Measurements from ENCODE around the gene SLC22A16. TPM values are rescaled to one million over a fixed set of nuclear protein-coding genes. Genes with fewer than 3 reads are reported as not detected.
"Not testable (repeated sequence)": the region's sequence is repeated elsewhere in the genome, so short reads cannot be mapped to it uniquely, and the experiment has no call there.

The SLC22A16 gene
- total RNA-seq, 1 donor from 2014 or later, result 0.87 TPM

DNA sequence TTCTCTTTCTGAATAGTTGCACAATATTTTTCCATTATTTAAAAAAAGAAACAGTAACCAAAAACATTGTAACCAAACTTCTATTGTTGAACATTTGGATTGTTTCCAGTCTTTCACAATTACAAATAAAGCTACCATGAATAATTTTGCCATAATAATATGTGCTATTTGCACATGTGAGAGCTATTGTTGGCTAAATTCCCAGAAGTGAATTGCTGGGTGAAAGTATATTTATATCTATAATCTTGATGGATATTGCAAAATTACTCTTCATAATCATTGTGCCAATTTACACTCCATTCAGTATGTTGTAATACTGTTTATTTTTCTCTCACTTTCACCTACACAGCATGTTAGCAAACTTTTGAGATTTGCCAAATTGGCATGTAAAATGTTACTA lies 36.6 kb upstream of the SLC22A16 start:
- no peaks in the 10 kb centered on the region for H3K9me3 ChIP-seq
- ATAC-seq (no peak), DNase-seq (no peak)
- TF ChIP-seq CTCF (IDR thresholded peaks at IDR 0.05), result no peak
- intact Hi-C loops (cut with DNase I), result no loop called here
- no peaks in the 10 kb centered on the region for H3K27me3 ChIP-seq
- H3K27ac ChIP-seq, result no peak overlapping the region
- H3K4me1 ChIP-seq, result no peaks in the 10 kb centered on the region
- no peak overlapping the region for H3K4me3 ChIP-seq
- no peaks in the 10 kb centered on the region for H3K36me3 ChIP-seq

GRCh38 chr6:110512549-110512948 lies 36.1 kb upstream of the SLC22A16 start:
- DNase-seq; intact Hi-C loops (cut with DNase I); ATAC-seq: not testable (repeated sequence)

DNA sequence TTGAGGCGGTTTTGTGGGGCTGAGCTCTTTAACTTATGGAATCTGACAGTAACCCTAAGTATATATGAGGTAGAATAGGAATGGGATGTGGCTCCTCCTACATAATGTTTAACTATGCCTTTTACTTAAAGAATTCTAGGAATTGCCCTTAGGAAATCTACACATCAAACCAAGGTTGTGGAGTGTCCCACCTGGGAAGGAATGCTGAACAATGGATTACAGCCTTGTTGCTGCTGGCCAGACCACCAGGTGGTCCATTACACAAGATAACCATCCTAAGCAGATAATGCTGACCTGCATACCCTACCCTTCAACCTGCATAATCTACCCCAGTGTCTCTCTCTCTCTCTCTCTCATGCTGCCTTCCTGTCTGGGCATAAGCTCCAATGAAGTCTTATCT lies 35.0 kb upstream of the SLC22A16 start:
- DNase-seq, result no peak
- Histone ChIP-seq H3K4me3 (no peak overlapping the region), H3K4me1 (no peaks in the 10 kb centered on the region), H3K36me3 (no peaks in the 10 kb centered on the region), H3K27ac (no peak overlapping the region), H3K9me3 (no peaks in the 10 kb centered on the region), H3K27me3 (no peaks in the 10 kb centered on the region)
- TF ChIP-seq CTCF (IDR thresholded peaks at IDR 0.05), result no peak
- intact Hi-C loops (cut with DNase I), result no loop called here
- no peak for ATAC-seq

More at GRCh38 chr6:110512549-110512948, 36.1 kb upstream of the SLC22A16 start:
- H3K4me1 ChIP-seq, H3K36me3 ChIP-seq, H3K4me3 ChIP-seq, H3K9me3 ChIP-seq, H3K27ac ChIP-seq, H3K27me3 ChIP-seq: not testable (repeated sequence)

DNA sequence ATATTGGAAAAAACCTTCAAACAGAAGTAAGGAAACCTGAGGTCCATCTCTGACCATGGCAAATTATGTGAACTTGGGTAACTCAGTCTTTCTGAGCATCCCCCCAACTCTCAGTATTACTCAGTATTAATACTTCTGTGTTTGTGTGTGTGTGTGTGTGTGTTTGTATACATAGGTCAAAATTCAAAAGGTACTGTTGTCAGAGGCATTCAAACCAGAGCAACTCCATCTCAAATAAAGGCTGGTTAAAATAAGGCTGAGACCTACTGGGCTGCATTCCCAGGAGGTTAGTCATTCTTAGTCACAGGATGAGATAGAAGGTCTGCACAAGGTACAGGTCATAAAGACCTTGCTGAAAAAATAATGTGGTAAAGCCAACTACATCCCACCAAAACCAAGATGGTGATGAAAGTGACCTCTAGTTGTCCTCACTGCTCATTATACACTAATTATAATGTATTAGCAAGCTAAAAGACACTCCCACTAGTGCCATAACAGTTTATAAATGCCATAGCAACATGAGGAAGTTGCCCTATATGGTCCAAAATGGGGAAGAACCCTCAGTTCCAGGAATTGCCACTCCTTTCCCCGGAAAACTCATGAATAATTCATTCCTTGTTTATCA lies 33.3 kb upstream of the SLC22A16 start:
- Histone ChIP-seq H3K4me3 (no peak overlapping the region), H3K9me3 (no peaks in the 10 kb centered on the region), H3K36me3 (no peaks in the 10 kb centered on the region), H3K4me1 (no peaks in the 10 kb centered on the region), H3K27me3 (no peaks in the 10 kb centered on the region), H3K27ac (no peak overlapping the region)
- ATAC-seq (peak; percentile 39), DNase-seq (no peak)
- no peak for TF ChIP-seq CTCF (IDR thresholded peaks at IDR 0.05)
- intact Hi-C loops (cut with DNase I), result no loop called here

DNA sequence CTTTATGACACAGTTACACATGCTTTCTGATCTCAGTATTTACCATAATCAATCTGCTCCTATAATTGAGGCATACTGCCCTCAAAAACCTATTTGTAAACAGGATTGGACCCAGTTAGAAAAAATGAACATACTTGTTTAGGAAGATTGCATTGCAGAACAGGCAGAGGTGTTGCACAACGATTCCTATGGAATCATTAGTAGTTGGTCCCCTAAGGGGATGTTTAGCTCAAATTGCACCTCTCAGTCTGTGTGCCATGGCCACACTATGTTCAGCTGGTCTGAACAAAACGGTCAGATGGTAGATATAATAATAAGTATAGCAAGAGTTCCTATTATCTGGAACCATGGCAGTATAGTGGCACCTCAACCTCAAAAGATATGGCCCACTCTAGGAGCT lies 28.5 kb upstream of the SLC22A16 start:
- intact Hi-C loops (cut with DNase I); DNase-seq; H3K4me3 ChIP-seq; ATAC-seq; H3K36me3 ChIP-seq; H3K27me3 ChIP-seq; H3K27ac ChIP-seq; H3K9me3 ChIP-seq; H3K4me1 ChIP-seq: not testable (repeated sequence)

GRCh38 chr6:110495949-110496348 lies 19.5 kb upstream of the SLC22A16 start:
- Histone ChIP-seq H3K4me3 (no peak overlapping the region), H3K9me3 (no peaks in the 10 kb centered on the region), H3K27me3 (no peaks in the 10 kb centered on the region), H3K27ac (no peak overlapping the region), H3K4me1 (no peaks in the 10 kb centered on the region), H3K36me3 (no peaks in the 10 kb centered on the region)
- intact Hi-C loops (cut with DNase I), result no loop called here
- DNase-seq (no peak), ATAC-seq (no peak)
- no peak for TF ChIP-seq CTCF (IDR thresholded peaks at IDR 0.05)

GRCh38 chr6:110493253-110493800 lies 16.9 kb upstream of the SLC22A16 start:
- H3K4me3 ChIP-seq, result no peak overlapping the region
- DNase-seq, result no peak
- H3K27me3 ChIP-seq, result no peaks in the 10 kb centered on the region
- intact Hi-C loops (cut with DNase I), result no loop called here
- no peak for TF ChIP-seq CTCF (IDR thresholded peaks at IDR 0.05)
- ATAC-seq, result peak; percentile 29
- H3K27ac ChIP-seq, result no peak overlapping the region
- no peaks in the 10 kb centered on the region for H3K4me1 ChIP-seq
- H3K9me3 ChIP-seq, result no peaks in the 10 kb centered on the region
- no peaks in the 10 kb centered on the region for H3K36me3 ChIP-seq

All from upper lobe of right lung (tissue), 1 donor.